Heart right ventricle (tissue), 16 donors: ENCODE measurements around the gene TBC1D22B. TPM values are rescaled to one million over a fixed set of nuclear protein-coding genes. Genes with fewer than 3 reads are reported as not detected.
A peak's percentile ranks its signal among the peaks of the same experiment; 100 is the strongest.

Experiments
- ATAC-seq, 8 donors: fragments of 200-7000 bp; cut with Tn5 transposase; one replicate each; pipeline ENCODE4 v1.9.1; 2020; ENCODE audit warnings: mild to moderate bottlenecking in 8 of 8, moderate library complexity in 8 of 8, moderate number of reproducible peaks in 1 of 8
- DNase-seq, 2 donors: peaks; one replicate each; pipeline ENCODE4 v3.0.0-alpha.2; 2020
- H3K27ac ChIP-seq, 10 donors: fragments of 200-600 bp; sonication (generic) in 2 of 10; one replicate each; pipeline versions ENCODE4 v1.5.0 to v1.8.0; 2020 to 2022; ENCODE audit warnings: mild to moderate bottlenecking in 3 of 10
- H3K27me3 ChIP-seq, 7 donors: fragments of 200-600 bp; one replicate each; pipeline ENCODE4 v1.8.0; 2021 to 2022; ENCODE audit warnings: mild to moderate bottlenecking in 2 of 7
- H3K36me3 ChIP-seq, 9 donors: fragments of 200-600 bp; sonication (generic) in 1 of 9; one replicate each; pipeline versions ENCODE4 v1.5.0 to v1.8.0; 2020 to 2022; ENCODE audit warnings: mild to moderate bottlenecking in 2 of 9
- H3K4me1 ChIP-seq, 9 donors: fragments of 200-600 bp; sonication (generic) in 1 of 9; one replicate each; pipeline versions ENCODE4 v1.5.0 to v1.8.0; 2020 to 2022; ENCODE audit warnings: mild to moderate bottlenecking in 4 of 9
- H3K4me3 ChIP-seq, 10 donors: fragments of 200-600 bp; sonication (generic) in 2 of 10; one replicate each; pipeline versions ENCODE4 v1.5.0 to v1.8.0; 2020 to 2022; ENCODE audit warnings: mild to moderate bottlenecking in 7 of 10, moderate library complexity in 2 of 10
- H3K9me3 ChIP-seq, 11 donors: fragments of 200-600 bp in 10 of 11; sonication (generic) in 2 of 11; one replicate each; pipeline versions ENCODE4 v1.5.0 to v1.8.0; 2013 to 2022; ENCODE audit warnings: mild to moderate bottlenecking in 2 of 11, control low read depth in 1 of 11, moderate library complexity in 1 of 11
- WGBS, 2 donors: extraction: QIAGEN DNeasy Blood & Tissue Kit; methylation state at CpG; one replicate each; pipeline ENCODE4 v1.1.7; 2013; ENCODE audit warnings: inconsistent platforms in 1 of 2; 5-methylcytosine and 5-hydroxymethylcytosine counted together
- intact Hi-C, 10 donors: fragments of 100-400 bp; cut with DNase I; formaldehyde crosslinking; loops; one replicate each; pipeline versions ENCODE4 v1.11.1 to v1.14.2; 2022
- polyA plus RNA-seq, 2 donors: library from polyadenylated mRNA; stranded (reverse); fragments of 200-250 nt; gene quantifications; one replicate each; pipeline ENCODE4 v1.2.3, GENCODE V29; 2013
- total RNA-seq, 10 donors: library from RNA; stranded (reverse); fragmentation: NEBNext Ultra II Directional in 3 of 10; extraction: Animal tissue kit (Norgen Biotek cat#: 25700) in 3 of 10; gene quantifications; one replicate each; pipeline versions ENCODE4 v1.2.1 to v1.2.4, GENCODE V29; 2021 to 2023
- TF ChIP-seq, protein P1 (sequence below), 9 donors: fragments of 200-600 bp; sonication (generic) in 2 of 9; IDR thresholded peaks; one replicate each; pipeline versions ENCODE4 v1.5.0 to v1.8.0; 2021 to 2022; ENCODE audit warnings: antibody characterized with exemption in 9 of 9, mild to moderate bottlenecking in 5 of 9, moderate library complexity in 1 of 9
- donor health status: Arrhythmogenic right ventricular cardiomyopathy.
- donor health status: ischemic (EF 13 %, LVEDD 7.1; RV severe dilation, severe dysfunction).
- donor health status: healthy with polysubstance abuse.
- donor health status: DM: no; HTN: yes; CAD: no.
- donor health status: DM: no; HTN: no; CAD: no.
- donor health status: ischemic (EF 25% LVEDD 6.9; RV normal size, moderate dysfunction).
- donor health status: ischemic (EF 25% LVEDD 5.7; RV mildly dilated, moderate dysfunction).
- donor health status: healthy.
- donor health status: DM: yes; HTN: yes; CAD: no.
- donor health status: Ischemic cardiomyopathy.
- donor health status: ischemic (EF 35%, LVEDD 5.7; RV mildly dilated, moderate dysfunction).
- donor health status: nonischemic (EF 11% LVEDD 7.7; RV severe dilation, severe dysfunction).
- donor health status: DM: yes; HTN: yes; CAD: no.
- donor health status: PGD.
- donor health status: ischemic (EF 29% LVEDD 5.4; RV normal size, mild dysfunction).
- donor health status: nonischemic (EF 23%, LVEDD 6.1; RV moderate dilation, normal function).

Gene TBC1D22B
- total and polyA plus RNA-seq, 12 donors, result 5.0 to 8.1 (median 6.3) TPM

- ATAC-seq (no peak), DNase-seq (no peak)
- 0 to 2% methylated on average over 9 of the region's 9 CpGs for WGBS, 2 donors
- Histone ChIP-seq H3K9me3 (no peaks in the 10 kb centered on the region), H3K27me3 (no peaks in the 10 kb centered on the region), H3K4me3 (peak overlapping the region; percentile 70 to 98 (median 89)), H3K27ac (peak overlapping the region in 7 of 10 donors; percentile 79 to 98 (median 94)), H3K36me3 (no peaks in the 10 kb centered on the region), H3K4me1 (peaks cover 0 to 33% (median 21%) of the 10 kb centered on the region in 9 donors)
- TF ChIP-seq, protein P1, sequence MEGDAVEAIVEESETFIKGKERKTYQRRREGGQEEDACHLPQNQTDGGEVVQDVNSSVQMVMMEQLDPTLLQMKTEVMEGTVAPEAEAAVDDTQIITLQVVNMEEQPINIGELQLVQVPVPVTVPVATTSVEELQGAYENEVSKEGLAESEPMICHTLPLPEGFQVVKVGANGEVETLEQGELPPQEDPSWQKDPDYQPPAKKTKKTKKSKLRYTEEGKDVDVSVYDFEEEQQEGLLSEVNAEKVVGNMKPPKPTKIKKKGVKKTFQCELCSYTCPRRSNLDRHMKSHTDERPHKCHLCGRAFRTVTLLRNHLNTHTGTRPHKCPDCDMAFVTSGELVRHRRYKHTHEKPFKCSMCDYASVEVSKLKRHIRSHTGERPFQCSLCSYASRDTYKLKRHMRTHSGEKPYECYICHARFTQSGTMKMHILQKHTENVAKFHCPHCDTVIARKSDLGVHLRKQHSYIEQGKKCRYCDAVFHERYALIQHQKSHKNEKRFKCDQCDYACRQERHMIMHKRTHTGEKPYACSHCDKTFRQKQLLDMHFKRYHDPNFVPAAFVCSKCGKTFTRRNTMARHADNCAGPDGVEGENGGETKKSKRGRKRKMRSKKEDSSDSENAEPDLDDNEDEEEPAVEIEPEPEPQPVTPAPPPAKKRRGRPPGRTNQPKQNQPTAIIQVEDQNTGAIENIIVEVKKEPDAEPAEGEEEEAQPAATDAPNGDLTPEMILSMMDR (IDR thresholded peaks at IDR 0.05), result no peak
- intact Hi-C loops, result no loop called here
Observed at GRCh38 chr6:37257320-37257633, 295 bp upstream of the TBC1D22B start.

DNA sequence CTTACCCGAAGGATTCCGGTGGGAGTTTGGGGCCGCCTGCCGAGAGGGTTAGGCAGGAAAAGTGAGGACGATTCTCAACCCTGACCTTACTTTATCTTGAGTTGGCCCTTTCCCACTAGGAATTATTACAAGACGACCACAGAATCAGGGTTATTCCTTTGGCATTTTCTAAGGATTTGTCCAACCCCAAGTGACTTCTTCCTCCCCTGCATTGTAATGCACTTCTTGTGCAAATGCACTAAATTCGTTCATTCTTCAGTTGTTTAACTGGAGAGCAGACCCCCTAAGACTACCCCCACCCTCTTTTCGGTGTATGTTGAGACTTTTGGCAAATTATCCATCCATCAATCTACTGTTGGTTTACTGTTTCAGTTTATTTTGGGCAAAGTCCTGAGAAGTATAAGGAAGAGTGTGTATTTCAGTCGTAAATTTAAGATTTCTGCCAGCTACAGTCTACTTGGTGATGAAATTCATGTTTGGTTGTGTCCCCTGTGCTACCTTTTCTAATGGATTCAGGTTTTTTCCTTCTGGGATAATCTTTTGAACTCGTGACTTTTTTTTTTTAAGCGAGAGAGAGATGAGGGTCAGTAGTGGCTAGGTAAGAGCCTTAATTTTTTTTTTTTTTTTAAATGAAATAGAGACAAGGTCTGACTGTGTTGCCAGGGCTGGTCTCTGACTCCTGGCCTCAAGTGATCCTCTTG, 983 bp downstream of the TBC1D22B start:
- Histone ChIP-seq H3K4me1 (peaks cover 0 to 37% (median 25%) of the 10 kb centered on the region in 9 donors), H3K9me3 (no peaks in the 10 kb centered on the region), H3K4me3 (peak overlapping the region; percentile 70 to 98 (median 89)), H3K27me3 (no peaks in the 10 kb centered on the region), H3K36me3 (peaks cover 0 to under 1% (median 0%) of the 10 kb centered on the region in 9 donors), H3K27ac (peak overlapping the region in 9 of 10 donors; percentile 79 to 98 (median 94))
- DNase-seq (no peak), ATAC-seq (peak in 1 of 8 donors; percentile 1)
- TF ChIP-seq, protein P1 (IDR thresholded peaks at IDR 0.05), result no peak
- WGBS, 2 donors, result 17 to 19% methylated on average over 11 of the region's 11 CpGs
- intact Hi-C loops, result no loop called here

- no peak for ATAC-seq
- Histone ChIP-seq H3K4me3 (peak overlapping the region in 4 of 10 donors; percentile 70 to 98 (median 85)), H3K27ac (peak overlapping the region in 6 of 10 donors; percentile 24 to 98 (median 94)), H3K36me3 (peaks cover 0 to 3% (median 0%) of the 10 kb centered on the region in 9 donors), H3K4me1 (peaks cover 0 to 37% (median 25%) of the 10 kb centered on the region in 9 donors), H3K9me3 (no peaks in the 10 kb centered on the region), H3K27me3 (no peaks in the 10 kb centered on the region)
- intact Hi-C loops, result no loop called here
- no peak for DNase-seq
- 43 to 59% methylated on average over 2 of the region's 2 CpGs for WGBS, 2 donors
- TF ChIP-seq, protein P1 (IDR thresholded peaks at IDR 0.05), result no peak
Observed at GRCh38 chr6:37259191-37259590, 1.6 kb downstream of the TBC1D22B start.

- peak overlapping the region in 2 of 10 donors; percentile 94 to 98 for H3K27ac ChIP-seq
- no peaks in the 10 kb centered on the region for H3K27me3 ChIP-seq
- no peaks in the 10 kb centered on the region for H3K9me3 ChIP-seq
- peaks cover 0 to 38% (median 25%) of the 10 kb centered on the region in 9 donors for H3K4me1 ChIP-seq
- no peak overlapping the region for H3K4me3 ChIP-seq
- 74 to 88% methylated on average over 2 of the region's 2 CpGs for WGBS, 2 donors
- ATAC-seq (no peak), DNase-seq (no peak)
- intact Hi-C loops, result no loop called here
- peaks cover 0 to 3% (median 0%) of the 10 kb centered on the region in 9 donors for H3K36me3 ChIP-seq
- TF ChIP-seq, protein P1 (IDR thresholded peaks at IDR 0.05), result no peak
Observed at GRCh38 chr6:37260040-37260439, 2.5 kb downstream of the TBC1D22B start.
